Tibial nerve (tissue), 3 donors: ENCODE measurements around the gene ATP12A.

Experiments used
- CTCF ChIP-seq, 5 experiments: fragments of 200-600 bp in 3 of 5; fragments of 450-650 bp in 2 of 5; sonication (generic) in 3 of 5; IDR thresholded peaks; one replicate each; pipeline ENCODE4 v1.5.1; 2016 to 2019; ENCODE audit warnings: antibody characterized with exemption in 5 of 5, mild to moderate bottlenecking in 3 of 5, moderate library complexity in 2 of 5
- POLR2A ChIP-seq, 2 donors: fragments of 450-650 bp; IDR thresholded peaks; one replicate each; pipeline ENCODE4 v1.6.1; 2017; ENCODE audit warnings: antibody characterized with exemption in 2 of 2, mild to moderate bottlenecking in 2 of 2, moderate library complexity in 2 of 2

GRCh38 chr13:24740014-24740890, 60.0 kb downstream of the ATP12A start:
- TF ChIP-seq CTCF (IDR thresholded peaks at IDR 0.05) (no peak), POLR2A (IDR thresholded peaks at IDR 0.05) (no peak)
